HG03469 (cell line): ENCODE measurements around the gene AR.
A peak's percentile ranks its signal among the peaks of the same experiment; 100 is the strongest.

Source experiments
- ATAC-seq: cut with Tn5 transposase; IDR thresholded peaks from one replicate; pipeline ENCODE4 v1.9.1; 2021; ENCODE audit warnings: mild to moderate bottlenecking, moderate library complexity, moderate number of reproducible peaks; ENCODE audit not compliant: unreplicated experiment

Gene AR

DNA sequence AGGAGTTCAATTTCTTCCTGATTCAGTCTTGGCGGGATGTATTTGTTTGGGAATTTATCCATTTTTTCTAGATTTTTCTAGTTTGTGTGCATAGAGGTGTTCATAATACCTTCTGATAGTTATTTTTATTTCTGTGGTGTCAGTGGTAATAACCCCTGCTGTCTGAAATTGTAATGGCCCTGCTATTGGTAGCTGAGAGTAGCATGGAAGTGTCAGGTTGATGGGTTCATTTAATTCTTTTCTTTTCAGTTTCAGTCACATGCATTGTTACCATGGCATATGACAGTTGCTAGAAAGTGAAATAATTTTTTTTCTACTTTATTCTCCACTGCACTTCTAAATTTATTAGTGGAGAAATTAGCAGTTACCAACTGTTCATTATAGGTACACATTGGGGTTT is 20.7 kb downstream of the AR start:
- no peak for ATAC-seq

DNA sequence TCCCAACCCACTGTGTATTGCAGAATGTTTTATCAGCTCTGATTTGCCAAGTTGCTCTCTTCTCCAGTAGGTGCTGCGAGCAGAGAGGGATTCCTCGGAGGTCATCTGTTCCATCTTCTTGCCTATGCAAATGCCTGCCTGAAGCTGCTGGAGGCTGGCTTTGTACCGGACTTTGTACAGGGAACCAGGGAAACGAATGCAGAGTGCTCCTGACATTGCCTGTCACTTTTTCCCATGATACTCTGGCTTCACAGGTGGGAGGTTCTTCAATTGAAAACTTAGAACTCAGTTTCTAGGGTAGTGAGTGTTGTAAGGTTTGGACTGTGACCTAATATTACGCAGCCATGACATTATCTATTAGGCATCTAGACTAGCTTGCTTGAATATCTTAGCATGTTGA is 24.9 kb downstream of the AR start:
- no peak for ATAC-seq

DNA sequence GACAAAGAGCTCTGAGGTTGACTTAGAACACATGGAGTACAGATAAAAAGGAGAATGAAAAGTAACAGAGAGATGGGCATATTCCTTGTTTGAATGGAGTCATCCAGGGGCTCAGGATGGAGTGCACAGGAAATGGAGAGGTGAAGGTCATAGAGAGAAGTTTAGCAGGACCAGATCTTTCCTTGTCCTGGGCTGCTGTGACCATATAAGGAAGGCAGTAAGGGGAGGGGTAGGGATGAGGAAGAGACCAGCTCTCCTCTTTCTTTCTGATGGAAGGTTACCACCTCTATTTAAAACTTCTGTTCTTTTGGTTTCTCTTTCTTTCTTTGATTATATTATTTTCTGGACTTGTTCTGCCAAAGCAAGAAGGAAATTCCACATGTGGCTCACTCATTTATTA is 27.0 kb downstream of the AR start:
- ATAC-seq, result no peak

DNA sequence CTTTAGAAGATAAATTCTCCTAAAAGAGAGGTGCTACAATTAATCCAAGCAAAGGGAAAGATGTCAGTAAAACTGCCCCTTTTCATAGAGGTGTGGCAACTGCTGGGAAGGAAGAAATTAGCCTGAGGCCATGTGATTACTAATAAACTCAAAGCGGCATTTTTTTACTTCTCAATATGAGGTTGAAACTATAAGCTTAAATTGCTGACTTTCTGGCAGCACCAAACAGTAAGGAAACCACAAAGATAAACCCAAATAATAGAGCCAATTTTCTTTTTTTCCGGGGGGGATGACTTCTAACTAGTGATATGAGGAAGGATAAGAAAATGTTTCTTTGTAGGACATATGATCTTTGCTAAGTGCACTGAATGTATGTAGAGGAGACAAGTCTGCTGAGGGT is 30.9 kb downstream of the AR start:
- ATAC-seq, result no peak

DNA sequence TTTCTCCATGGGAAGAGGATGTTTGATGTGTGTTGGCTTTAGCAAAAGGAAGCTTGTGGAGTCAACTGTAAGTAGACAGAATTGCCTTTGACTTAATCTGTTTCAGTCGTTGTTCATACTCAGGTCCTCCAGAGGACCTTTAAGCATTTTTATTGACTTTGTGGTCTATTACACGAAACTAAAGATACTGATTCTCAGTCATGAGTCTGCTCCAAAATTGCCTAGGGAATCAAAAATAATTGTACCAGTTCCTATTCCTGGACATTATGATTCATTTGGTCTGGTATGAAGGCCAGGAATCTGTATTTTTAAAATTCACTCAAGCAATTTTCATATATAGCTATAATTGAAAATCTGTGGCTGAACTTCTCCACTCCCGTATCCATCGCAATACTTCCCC is 38.6 kb downstream of the AR start:
- no peak for ATAC-seq

DNA sequence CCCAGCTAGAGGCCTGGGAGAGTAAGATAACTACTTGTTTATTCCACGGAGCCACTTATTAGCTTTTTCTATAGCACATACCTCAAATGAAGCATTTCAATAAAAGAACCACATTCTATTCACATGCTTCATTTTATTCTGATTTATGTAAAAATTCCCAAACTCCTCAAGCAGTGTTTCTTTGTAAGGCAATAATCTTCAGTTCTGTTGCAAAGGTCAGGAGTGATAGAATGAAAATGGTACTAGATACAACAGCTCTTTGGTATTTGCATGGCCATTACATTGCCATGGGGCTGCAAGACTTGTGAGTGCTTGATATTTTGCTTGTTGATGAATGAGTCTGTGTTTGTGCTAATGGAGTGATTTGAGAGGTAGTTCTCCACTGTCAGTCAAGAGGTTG is 39.4 kb downstream of the AR start:
- ATAC-seq, result no peak

DNA sequence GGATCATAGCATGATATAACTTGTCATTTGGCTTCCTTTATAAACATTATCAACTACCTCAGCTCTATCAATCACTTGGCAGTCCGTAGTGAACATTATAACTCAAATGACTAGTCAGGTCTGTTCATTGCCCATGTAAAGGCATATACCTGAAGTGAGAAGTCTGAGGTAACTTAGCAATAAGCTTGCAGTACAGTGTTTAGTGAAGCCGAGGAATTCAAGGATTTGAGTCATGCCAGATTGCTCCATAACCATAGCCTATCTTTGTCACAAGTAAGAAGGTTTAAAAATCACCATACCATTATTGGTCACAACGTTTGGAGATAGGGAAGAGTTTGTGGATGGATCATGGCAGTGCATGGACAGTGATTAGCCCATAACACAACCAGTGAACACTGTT is 41.6 kb downstream of the AR start:
- ATAC-seq, result no peak

DNA sequence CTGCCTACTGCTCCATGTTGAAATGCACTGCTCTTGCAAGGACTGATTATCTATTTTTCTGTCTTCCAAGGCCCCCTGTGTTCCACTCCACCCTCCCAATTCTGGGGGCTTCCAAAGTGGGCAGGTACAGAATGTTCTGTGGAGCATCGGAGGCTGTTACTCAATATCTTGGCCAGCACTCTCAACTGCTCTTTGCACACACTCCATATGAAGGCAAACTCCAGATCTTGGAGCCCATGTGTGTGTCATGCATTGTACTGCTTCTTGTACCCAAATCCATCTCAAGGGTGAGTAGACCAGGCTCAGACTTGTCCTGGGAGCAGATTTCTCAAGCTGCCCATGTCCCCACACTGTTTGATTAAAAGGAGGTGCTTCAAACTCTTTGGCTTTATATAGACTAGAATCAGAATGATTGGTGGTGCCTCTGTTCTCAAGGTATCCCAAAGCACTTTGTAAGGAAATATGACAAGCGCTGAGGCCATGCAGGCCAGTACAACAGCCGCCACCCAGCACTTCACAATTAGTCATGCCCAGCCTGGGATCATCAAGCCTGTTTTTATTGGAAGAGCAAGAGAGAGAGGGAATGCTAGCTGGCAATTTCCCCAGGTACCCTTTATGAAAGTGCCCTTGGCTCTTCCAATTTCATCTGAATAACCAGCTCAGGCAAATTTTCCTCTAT is 44.3 kb downstream of the AR start:
- ATAC-seq, result no peak

DNA sequence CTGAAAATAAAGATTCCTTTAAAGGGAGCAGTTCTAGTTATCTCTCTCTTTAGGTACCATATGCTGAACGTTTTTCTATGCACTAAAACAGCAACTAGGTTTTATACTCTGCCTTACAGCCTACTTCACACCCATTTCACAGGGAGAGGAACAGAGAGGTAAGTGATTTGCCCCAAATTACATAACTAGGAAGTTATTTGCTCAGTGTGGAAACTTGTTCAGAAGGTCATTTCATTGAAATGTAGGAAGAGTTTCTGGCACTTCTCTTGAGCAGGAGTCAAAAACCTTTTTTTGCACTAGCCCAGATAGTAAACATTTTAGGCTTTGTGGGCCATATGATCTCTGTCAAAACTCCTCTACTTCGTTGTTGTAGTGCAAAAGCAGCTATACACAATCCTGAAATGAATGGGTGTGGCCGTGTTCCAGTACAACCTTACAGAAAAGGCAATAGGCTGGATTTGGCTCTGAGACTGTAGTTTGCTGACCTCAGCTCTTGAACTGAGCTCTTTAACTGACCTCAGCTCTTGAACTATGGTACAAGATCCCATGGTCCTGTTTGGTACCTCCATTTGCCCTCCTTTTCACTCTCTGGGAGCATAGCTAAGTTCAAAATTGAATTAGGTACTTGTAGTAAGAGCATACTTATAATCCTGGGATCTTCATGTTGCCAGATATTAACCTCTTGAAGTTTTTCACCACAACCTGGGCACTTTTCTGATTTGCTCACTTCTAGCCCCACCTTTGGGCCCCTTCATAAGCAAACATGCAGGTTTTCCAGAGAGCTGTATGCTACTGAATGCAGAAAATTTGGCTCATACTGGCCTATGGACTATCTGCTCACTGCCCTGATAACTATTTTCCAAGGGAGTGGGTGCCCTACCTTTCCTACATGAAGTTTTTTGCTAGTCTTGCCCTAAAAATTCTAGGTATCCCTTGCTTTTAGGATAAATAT is 53.3 kb downstream of the AR start:
- no peak for ATAC-seq

DNA sequence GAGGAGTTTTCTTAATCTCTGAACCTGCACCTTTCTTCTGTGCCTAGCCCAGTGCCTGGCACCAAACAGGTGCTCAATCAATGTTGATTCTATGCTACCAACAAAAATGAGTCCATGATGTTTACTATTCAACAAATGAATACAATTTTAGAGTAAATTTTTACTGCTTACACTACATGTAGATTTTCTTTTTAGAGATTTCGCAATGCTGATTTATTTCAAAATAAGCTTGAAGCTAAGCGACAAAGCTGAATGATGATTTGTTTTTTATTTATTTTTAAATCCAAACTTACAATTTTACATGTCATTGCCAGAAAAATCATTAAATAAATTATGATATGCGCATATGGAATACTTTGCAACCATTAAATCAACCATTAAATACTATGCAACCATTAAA is 55.7 kb downstream of the AR start:
- ATAC-seq, result no peak

DNA sequence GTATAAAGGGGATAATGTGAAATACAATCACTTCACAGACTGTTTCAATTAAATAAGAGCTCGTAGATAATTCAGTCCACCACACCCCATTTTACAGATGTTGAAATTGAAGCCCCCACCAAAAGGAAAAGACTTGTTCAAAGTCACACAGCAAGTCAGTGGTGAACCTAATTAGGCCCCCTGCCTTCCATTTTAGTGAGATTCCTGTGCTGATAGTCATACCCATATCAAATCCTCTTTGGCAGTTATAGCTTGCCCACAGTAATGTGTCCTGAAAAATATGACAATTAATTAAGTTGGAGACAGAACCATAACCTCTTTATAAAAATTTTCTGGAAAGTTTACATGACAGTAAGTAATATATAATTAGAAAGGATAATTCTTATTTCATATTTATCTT is 58.0 kb downstream of the AR start:
- ATAC-seq, result no peak

DNA sequence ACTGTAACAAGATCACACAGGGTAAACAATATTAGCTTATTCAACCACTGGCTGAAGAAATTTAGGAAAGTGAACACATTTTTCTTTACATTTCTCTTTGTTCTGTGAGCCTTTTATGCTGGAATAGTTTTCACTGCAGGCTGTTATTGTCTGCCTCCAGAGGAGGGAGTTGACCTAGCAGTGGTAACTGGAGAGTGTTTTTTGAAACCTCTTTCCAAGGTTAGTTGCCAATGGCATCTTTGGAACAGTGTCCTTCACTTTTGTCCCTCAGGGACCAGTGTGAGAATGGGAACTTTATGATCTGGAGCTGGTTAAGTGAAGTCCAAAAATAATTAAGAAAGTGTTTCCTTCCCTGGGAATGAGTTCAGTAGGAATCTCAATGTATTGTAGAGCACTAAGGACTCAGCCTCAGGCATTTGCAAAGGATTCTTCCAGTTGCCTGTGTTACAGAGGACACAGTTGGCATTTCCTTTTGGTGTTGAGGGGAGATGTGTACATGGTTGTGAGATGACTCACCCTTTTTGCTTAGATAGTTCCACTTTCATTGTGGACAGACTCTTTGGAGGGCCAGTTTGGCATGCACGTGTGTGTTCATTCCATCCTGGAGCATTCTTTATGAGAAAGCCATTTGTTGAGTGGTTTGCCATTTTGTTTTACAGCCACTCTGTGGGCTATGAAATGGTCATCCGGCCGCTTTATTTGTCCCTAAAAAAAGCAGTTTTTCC is 61.3 kb downstream of the AR start:
- ATAC-seq, result no peak

DNA sequence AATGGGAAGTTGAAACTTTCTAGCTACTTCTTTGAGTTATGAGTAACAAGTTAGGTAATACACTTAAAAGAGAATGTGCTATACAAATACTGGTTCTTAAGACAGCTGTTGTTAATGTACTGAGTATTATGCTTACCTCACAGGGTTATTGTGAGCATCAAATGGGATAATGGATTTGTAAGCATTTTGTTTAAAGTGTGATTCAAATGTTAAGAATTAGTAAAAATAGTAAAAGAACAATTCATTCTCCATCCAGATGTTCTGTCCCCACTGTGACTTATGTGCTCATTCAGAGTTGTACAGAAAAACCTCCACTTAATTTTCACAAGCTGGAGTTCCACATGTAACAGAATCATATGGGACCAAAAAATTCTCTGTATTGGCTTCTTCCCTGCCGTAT is 63.6 kb downstream of the AR start:
- ATAC-seq, result no peak

DNA sequence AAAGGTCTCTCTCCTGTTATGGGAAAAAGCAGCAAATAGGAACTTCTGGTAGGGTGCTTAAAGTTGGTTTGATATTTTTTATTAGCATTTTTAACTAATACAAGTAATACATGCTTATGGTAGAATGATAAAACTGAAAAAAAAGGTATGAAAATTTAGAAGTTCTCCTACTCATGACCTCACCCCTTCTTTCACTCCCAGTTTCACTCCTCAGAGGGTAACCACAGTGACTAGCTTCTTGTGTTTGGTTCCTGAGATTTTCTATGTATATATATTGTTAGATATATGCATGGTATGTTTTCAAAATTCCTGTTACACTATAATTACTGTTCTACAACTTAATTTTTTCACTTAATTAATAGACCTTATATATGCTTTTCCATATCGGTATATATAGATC is 66.5 kb downstream of the AR start:
- ATAC-seq, result no peak

DNA sequence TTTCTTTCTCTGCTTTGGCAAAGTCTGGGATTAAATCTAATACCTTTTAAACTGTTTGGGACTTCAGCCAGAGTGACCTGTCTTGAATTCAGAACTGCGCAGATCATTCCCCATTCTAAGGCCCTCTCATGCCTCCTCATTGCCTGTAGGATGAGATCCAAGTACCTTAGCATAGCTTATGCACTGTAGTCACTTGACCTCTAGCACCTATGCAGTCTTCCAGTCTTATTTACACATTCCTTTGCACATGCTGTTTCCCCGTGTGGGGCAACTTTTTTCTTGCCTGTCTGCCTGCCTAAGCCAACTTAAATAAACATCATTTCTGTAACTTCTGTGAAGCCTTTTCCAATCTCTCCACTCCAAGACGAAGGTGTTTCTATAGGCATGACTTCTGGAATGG is 68.4 kb downstream of the AR start:
- ATAC-seq, result no peak

DNA sequence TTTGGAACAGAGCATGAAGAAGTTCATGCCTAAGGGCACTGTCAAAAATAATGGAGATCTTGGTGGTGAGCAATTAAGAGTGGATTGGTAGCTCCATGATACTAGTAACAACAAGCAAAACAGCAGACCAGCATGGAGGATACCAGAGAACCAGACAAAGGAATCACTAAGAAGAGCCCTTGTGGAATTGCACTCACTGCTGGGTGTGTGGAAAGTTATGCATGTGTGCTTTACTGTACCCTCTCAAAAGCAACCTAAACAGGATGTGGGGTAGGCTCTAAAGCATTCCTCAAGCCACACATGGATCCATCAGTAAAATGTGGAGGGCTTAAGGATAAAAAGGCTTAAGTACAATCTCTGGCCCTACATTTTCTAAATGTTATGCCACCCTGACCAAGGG is 69.5 kb downstream of the AR start:
- no peak for ATAC-seq

DNA sequence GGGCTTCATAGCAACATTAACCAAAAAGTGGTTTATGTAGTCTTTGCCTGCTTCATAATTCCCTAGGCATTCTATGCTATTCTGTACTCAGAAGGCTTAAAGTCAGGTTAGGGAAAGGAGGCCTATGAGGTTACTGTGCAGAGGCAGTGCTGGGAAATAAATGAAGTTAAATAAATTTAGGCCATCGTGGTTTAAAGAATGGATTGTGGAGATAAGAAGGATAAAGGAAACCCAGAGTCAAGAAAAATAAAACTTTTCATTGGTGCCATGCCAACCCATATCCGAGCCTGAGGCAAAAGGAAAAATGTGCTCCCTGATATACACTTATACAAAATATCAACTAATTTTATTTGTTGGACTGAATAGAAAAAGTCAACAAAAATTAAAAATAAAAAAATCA is 70.2 kb downstream of the AR start:
- no peak for ATAC-seq

DNA sequence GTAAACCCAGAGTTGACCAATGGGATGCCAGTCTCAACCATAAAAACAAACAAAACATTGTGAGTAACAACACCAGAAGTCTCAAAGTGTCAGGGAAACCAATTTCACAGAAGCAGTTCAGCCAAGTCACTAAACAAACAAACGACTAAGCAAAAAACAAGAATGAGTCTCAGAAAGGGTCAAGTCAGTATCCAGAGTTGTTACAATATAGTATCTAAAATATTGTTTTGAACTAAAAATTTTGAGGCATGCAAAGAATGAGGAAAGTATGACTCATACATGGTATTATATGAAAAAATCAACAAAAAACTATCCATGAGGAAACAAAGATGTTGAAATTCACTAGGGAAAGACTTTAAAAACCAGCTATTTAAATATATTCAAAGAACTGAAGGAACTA is 70.6 kb downstream of the AR start:
- no peak for ATAC-seq

DNA sequence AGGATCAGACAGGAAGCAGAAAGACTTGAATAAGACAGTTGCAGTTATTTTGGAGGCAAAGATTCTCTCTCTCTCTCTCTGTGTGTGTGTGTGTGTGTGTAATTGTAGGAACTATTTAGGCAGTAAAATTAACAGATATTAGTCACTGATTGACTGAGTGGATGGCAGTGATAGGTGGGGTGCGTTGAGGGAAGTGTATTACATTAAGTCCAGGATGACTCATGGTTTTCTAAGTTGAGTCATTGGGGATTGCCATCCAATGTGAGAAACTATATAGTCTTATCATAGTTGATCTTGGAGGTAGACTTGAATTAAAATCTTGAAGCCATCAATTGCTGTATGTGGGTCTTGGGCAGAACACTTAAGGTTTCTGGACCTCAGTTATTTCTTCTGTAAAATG is 75.4 kb downstream of the AR start:
- ATAC-seq, result peak; percentile 44

DNA sequence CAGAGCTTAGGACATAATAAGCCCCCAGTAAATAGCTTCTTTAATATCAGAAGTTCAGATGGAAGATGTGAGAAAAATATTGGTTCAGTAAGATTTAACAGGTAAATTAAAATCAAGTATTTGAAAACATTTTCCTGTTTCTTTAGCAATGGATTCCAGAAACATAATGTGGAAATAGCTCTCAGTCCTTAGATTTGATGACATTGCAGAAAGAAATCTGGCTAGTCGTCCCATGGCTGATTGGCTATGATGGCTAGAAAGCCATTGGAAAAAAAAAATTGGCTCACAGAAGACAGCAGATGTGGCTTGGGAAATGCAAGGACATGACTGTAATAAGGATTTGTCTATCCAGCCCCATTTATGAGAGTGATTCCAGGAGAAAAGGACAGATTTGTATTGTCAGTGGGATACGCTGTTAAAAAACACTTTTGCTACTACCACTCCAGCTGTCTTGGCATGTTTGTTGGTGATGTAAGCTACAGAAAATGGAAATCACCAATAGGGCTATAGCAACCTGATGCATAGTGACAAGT is 78.3 kb downstream of the AR start:
- ATAC-seq, result no peak

DNA sequence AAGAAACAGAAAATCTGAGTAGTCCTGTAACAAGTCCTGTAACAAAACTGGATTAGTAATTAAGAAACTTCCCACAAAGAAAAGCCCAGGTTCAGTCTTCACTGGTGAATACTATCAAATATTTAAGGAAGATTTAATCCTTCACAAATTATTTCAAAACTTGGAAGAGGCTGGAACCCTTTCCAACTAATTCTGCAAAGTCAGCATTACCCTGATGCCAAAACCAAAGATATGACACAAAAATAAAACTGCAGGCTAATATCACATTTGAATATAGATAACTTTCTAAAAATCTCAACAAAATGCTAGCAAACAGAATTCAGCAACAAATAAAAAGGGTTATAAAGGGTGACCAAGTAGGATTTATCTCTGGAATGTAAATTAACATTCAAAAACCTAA is 80.5 kb downstream of the AR start:
- no peak for ATAC-seq

DNA sequence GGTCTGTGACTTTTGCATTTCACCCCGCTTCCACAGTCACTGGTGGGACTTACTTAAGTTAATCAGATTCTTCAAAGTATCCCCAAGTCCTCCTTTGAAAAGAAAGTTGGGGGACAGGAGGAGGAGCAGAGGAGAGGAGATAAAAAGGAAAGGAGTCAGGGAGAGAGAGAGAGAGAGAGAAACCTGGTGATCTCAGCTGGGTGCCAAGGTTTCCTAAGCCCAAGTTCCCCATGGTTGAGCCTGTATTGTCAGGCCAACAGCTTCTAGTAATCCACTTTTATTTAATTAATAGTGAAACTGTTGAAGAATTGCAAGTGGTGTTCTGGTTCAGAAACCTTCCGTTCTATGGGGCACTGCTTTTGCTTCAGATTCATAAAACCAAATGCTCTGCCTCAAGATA is 91.6 kb downstream of the AR start:
- no peak for ATAC-seq
